ENCODE measurements around the gene TRAPPC2L. TPM values are rescaled to one million over a fixed set of nuclear protein-coding genes. Genes with fewer than 3 reads are reported as not detected.

The TRAPPC2L gene
- total RNA-seq, 2 donors from 2014 or later: 23.7 to 38.9 TPM

GRCh38 chr16:88839745-88840599 is 17.0 kb upstream of the TRAPPC2L start:
- peaks cover 0 to 7% of the 10 kb centered on the region in 2 donors for H3K36me3 ChIP-seq
- intact Hi-C loops (cut with DNase I): no loop called here
- H3K4me1 ChIP-seq (replicated peaks): no peaks in the 10 kb centered on the region
- no peaks in the 10 kb centered on the region for H3K9me3 ChIP-seq
- no peak overlapping the region for H3K27ac ChIP-seq
- TF ChIP-seq POLR2AphosphoS5 (IDR thresholded peaks at IDR 0.05) (no peak), POLR2A (IDR thresholded peaks at IDR 0.05) (no peak), CTCF (IDR thresholded peaks at IDR 0.05) (no peak)
- DNase-seq (ENCODE audit: low spot score): no peak
- no peak overlapping the region for H3K4me3 ChIP-seq
- WGBS: 90% methylated on average over 24 of the region's 24 CpGs
- no peaks in the 10 kb centered on the region for H3K27me3 ChIP-seq (replicated peaks; ENCODE audit: insufficient read depth)

- H3K36me3 ChIP-seq: peaks cover 0 to 7% of the 10 kb centered on the region in 2 donors
- TF ChIP-seq POLR2A (IDR thresholded peaks at IDR 0.05): no peak
- TF ChIP-seq CTCF (IDR thresholded peaks at IDR 0.05): no peak
- TF ChIP-seq POLR2AphosphoS5 (IDR thresholded peaks at IDR 0.05): no peak
- H3K4me3 ChIP-seq: no peak overlapping the region
- H3K27ac ChIP-seq: no peak overlapping the region
- 93% methylated on average over 25 of the region's 30 CpGs for WGBS
- no peak for DNase-seq (ENCODE audit: low spot score)
- no peaks in the 10 kb centered on the region for H3K27me3 ChIP-seq (replicated peaks; ENCODE audit: insufficient read depth)
- no peaks in the 10 kb centered on the region for H3K9me3 ChIP-seq
- no peaks in the 10 kb centered on the region for H3K4me1 ChIP-seq (replicated peaks)
- intact Hi-C loops (cut with DNase I): no loop called here
Measured at GRCh38 chr16:88840600-88841215, 16.2 kb upstream of the TRAPPC2L start.

DNA sequence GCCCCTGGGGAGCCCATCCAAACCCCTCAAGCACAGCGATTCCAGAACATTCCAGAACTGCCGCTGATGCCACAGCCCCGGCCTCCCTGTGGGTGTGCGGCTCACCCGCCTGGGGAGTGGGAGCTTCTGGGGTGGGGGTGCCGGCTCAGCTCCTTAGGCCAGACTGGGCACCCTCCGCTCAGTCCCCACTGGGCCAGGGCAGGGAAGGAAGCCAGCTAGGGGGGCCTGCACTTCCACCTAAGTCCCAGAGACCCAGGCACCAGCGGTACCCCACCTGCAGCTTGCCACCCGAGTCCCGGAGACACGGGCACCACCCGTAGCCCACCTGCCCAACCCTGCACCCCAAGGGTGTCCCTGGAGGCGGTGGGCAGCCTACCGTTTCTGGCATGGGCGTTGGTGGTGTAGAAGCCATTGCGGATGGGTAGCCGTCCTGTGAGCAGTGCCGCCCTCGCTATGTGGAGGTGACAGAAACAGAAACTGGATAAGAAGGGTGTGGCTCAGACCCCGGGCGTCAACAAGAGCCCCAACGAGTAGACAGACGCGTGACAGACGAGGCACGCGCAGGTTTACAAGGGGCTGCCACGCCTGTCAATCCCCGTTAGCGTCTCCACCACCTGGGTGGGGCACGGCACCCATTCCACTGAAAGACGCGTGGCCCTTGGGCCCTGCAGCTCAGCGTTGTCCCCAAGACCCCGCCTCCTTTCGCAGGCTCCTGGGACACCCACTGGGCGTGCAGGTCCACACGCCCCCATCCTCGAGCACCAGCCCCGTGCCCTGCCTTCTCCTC is 15.2 kb upstream of the TRAPPC2L start:
- no peaks in the 10 kb centered on the region for H3K27me3 ChIP-seq (replicated peaks; ENCODE audit: insufficient read depth)
- no peak for DNase-seq (ENCODE audit: low spot score)
- no peak overlapping the region for H3K4me3 ChIP-seq
- peaks cover 0 to 7% of the 10 kb centered on the region in 2 donors for H3K36me3 ChIP-seq
- whole genome bisulfite sequencing: 93% methylated on average over 38 of the region's 40 CpGs
- TF ChIP-seq POLR2A (IDR thresholded peaks at IDR 0.05) (no peak), POLR2AphosphoS5 (IDR thresholded peaks at IDR 0.05) (no peak), CTCF (IDR thresholded peaks at IDR 0.05) (no peak)
- no peaks in the 10 kb centered on the region for H3K4me1 ChIP-seq (replicated peaks)
- intact Hi-C loops (cut with DNase I): no loop called here
- no peak overlapping the region for H3K27ac ChIP-seq
- no peaks in the 10 kb centered on the region for H3K9me3 ChIP-seq

DNA sequence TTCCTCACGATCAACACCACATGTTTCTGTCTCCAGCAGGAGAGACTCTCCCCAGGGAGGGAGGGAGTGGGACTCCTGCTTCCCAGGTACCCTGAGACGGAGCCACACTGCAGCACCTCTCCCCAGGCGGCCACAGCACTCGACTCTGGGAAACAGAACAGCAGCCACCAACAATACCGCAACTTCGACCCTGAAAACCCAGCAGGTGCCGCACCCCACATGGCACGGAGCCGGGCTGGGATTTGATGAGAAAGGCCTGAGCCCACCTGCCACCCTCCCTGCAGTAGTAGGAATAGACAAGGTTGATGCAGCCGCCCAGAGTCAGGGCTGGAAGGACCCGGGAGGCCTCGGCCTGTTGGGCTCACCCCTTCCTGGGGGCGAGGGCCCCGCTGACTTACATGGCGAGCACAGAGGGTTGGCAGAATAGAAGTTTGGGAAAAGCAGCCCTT is 14.6 kb upstream of the TRAPPC2L start:
- DNase-seq (ENCODE audit: low spot score): no peak
- no peak for TF ChIP-seq POLR2A (IDR thresholded peaks at IDR 0.05)
- no peak for TF ChIP-seq POLR2AphosphoS5 (IDR thresholded peaks at IDR 0.05)
- TF ChIP-seq CTCF (IDR thresholded peaks at IDR 0.05): no peak
- Histone ChIP-seq H3K27ac (no peak overlapping the region), H3K4me3 (no peak overlapping the region), H3K27me3 (replicated peaks; ENCODE audit: insufficient read depth) (no peaks in the 10 kb centered on the region), H3K9me3 (no peaks in the 10 kb centered on the region), H3K36me3 (peaks cover 0 to 7% of the 10 kb centered on the region in 2 donors), H3K4me1 (replicated peaks) (no peaks in the 10 kb centered on the region)
- WGBS: 87% methylated on average over 15 of the region's 15 CpGs
- intact Hi-C loops (cut with DNase I): no loop called here
